Mononuclear cell (primary cell): Measurements from ENCODE around the gene PXK. TPM values are rescaled to one million over a fixed set of nuclear protein-coding genes. Genes with fewer than 3 reads are reported as not detected.

Experiments
- H3K27me3 ChIP-seq: 2 replicates; pipeline ENCODE4 v1.6.0; 2011; ENCODE audit warnings: low read length, control low read depth; ENCODE audit not compliant: insufficient read depth
- H3K4me1 ChIP-seq: 2 replicates; pipeline ENCODE4 v1.5.1; 2011; ENCODE audit warnings: mild to moderate bottlenecking, low read length, control low read depth; ENCODE audit not compliant: insufficient read depth
- H3K4me3 ChIP-seq: 2 replicates; pipeline ENCODE4 v1.5.1; 2011; ENCODE audit warnings: mild to moderate bottlenecking, low read length, moderate library complexity
- H3K9me3 ChIP-seq: 2 replicates; pipeline ENCODE4 v1.5.1; 2011; ENCODE audit warnings: low read depth, mild to moderate bottlenecking, control low read depth, low read length
- total RNA-seq: library from RNA; depleted of rRNA; stranded (reverse); fragments of >200 nt; gene quantifications from one replicate; pipeline ENCODE4 v1.2.3, GENCODE V29; 2012

Gene PXK
- total RNA-seq, 1 donor: 50.7 TPM

GRCh38 chr3:58463181-58463941, 130.7 kb downstream of the PXK start:
- no peak overlapping the region for H3K4me3 ChIP-seq
- H3K27me3 ChIP-seq: no peaks in the 10 kb centered on the region
- H3K4me1 ChIP-seq: peaks cover 14% of the 10 kb centered on the region
- no peaks in the 10 kb centered on the region for H3K9me3 ChIP-seq

- H3K4me3 ChIP-seq: no peak overlapping the region
- no peaks in the 10 kb centered on the region for H3K27me3 ChIP-seq
- H3K9me3 ChIP-seq: no peaks in the 10 kb centered on the region
- peaks cover 19% of the 10 kb centered on the region for H3K4me1 ChIP-seq
These were observed 131.2 kb downstream of the PXK start for GRCh38 chr3:58463942-58464271.

GRCh38 chr3:58464866-58465265, 132.2 kb downstream of the PXK start:
- Histone ChIP-seq H3K27me3 (no peaks in the 10 kb centered on the region), H3K9me3 (no peaks in the 10 kb centered on the region), H3K4me1 (peaks cover 22% of the 10 kb centered on the region), H3K4me3 (no peak overlapping the region)

- Histone ChIP-seq H3K27me3 (no peaks in the 10 kb centered on the region), H3K9me3 (no peaks in the 10 kb centered on the region), H3K4me1 (peaks cover 43% of the 10 kb centered on the region), H3K4me3 (no peak overlapping the region)
These were observed 134.3 kb downstream of the PXK start for GRCh38 chr3:58466899-58467563.

- H3K27me3 ChIP-seq: no peaks in the 10 kb centered on the region
- no peaks in the 10 kb centered on the region for H3K9me3 ChIP-seq
- H3K4me1 ChIP-seq: peaks cover 50% of the 10 kb centered on the region
- H3K4me3 ChIP-seq: no peak overlapping the region
These were observed 136.4 kb downstream of the PXK start for GRCh38 chr3:58469096-58469495.

- Histone ChIP-seq H3K4me1 (peaks cover 64% of the 10 kb centered on the region), H3K9me3 (no peaks in the 10 kb centered on the region), H3K27me3 (no peaks in the 10 kb centered on the region), H3K4me3 (no peak overlapping the region)
These were observed 137.8 kb downstream of the PXK start for GRCh38 chr3:58470363-58471024.

GRCh38 chr3:58471025-58471887, 138.6 kb downstream of the PXK start:
- Histone ChIP-seq H3K9me3 (no peaks in the 10 kb centered on the region), H3K4me1 (peaks cover 71% of the 10 kb centered on the region), H3K4me3 (peak overlapping the region; percentile 17), H3K27me3 (no peaks in the 10 kb centered on the region)

- H3K4me1 ChIP-seq: peaks cover 84% of the 10 kb centered on the region
- no peak overlapping the region for H3K4me3 ChIP-seq
- H3K9me3 ChIP-seq: no peaks in the 10 kb centered on the region
- no peaks in the 10 kb centered on the region for H3K27me3 ChIP-seq
These were observed 140.6 kb downstream of the PXK start for GRCh38 chr3:58473275-58473674.

- Histone ChIP-seq H3K4me1 (peaks cover 90% of the 10 kb centered on the region), H3K4me3 (no peak overlapping the region), H3K9me3 (no peaks in the 10 kb centered on the region), H3K27me3 (no peaks in the 10 kb centered on the region)
These were observed 141.7 kb downstream of the PXK start for GRCh38 chr3:58474348-58474911.

GRCh38 chr3:58474967-58475578, 142.4 kb downstream of the PXK start:
- H3K9me3 ChIP-seq: no peaks in the 10 kb centered on the region
- peaks cover 93% of the 10 kb centered on the region for H3K4me1 ChIP-seq
- H3K4me3 ChIP-seq: no peak overlapping the region
- H3K27me3 ChIP-seq: no peaks in the 10 kb centered on the region

Other genes with a start within 250 kb of the PXK start
- 1.6 TPM for gene DNASE1L3, start 121.9 kb upstream of the PXK start, total RNA-seq
- 2.3 TPM for gene ABHD6, start 95.1 kb upstream of the PXK start, total RNA-seq
- 10.2 TPM for gene RPP14, start 26.6 kb upstream of the PXK start, total RNA-seq
- gene HTD2, start 26.4 kb upstream of the PXK start, total RNA-seq: 11.6 TPM
- 21.5 TPM for gene PDHB, start 100.9 kb downstream of the PXK start, total RNA-seq
- 10.6 TPM for gene KCTD6, start 159.2 kb downstream of the PXK start, total RNA-seq
- 0.73 TPM for gene ACOX2, start 204.3 kb downstream of the PXK start, total RNA-seq
- gene FAM107A, start 244.5 kb downstream of the PXK start, total RNA-seq: not detected